WERI-Rb-1 (cell line): Measurements from ENCODE around the gene VSTM1.
A peak's percentile ranks its signal among the peaks of the same experiment; 100 is the strongest.
"Not testable (repeated sequence)": the region's sequence is repeated elsewhere in the genome, so short reads cannot be mapped to it uniquely, and the experiment has no call there.

Source experiments
- DNase-seq: peaks from one replicate; pipeline ENCODE4 v3.0.0-alpha.2; 2020
- H3K27ac ChIP-seq: fragments of 250-450 bp; sonication (Bioruptor Pico); 2 replicates; pipeline ENCODE4 v1.5.1; 2020; ENCODE audit warnings: mild to moderate bottlenecking, moderate library complexity
- H3K27me3 ChIP-seq: fragments of 250-450 bp; sonication (Bioruptor Pico); 2 replicates; pipeline ENCODE4 v1.5.1; 2021; ENCODE audit warnings: mild to moderate bottlenecking, low read depth, moderate library complexity; ENCODE audit not compliant: insufficient read depth, severe bottlenecking
- H3K36me3 ChIP-seq: fragments of 250-450 bp; sonication (Bioruptor Pico); 2 replicates; pipeline ENCODE4 v1.5.1; 2020; ENCODE audit warnings: mild to moderate bottlenecking, moderate library complexity
- H3K4me3 ChIP-seq: 2 replicates; pipeline ENCODE4 v1.5.1; 2011; ENCODE audit warnings: low read depth, mild to moderate bottlenecking, control low read depth, low read length
- H3K9me3 ChIP-seq: fragments of 250-450 bp; sonication (Bioruptor Pico); 2 replicates; pipeline ENCODE4 v1.5.1; 2021; ENCODE audit warnings: mild to moderate bottlenecking, moderate library complexity; ENCODE audit not compliant: severe bottlenecking
- TF ChIP-seq, protein P1 (sequence below): IDR thresholded peaks from 2 replicates; pipeline ENCODE4 v1.5.1; 2011; ENCODE audit warnings: low read depth, mild to moderate bottlenecking, control low read depth, inconsistent platforms, low read length

VSTM1 gene

DNA sequence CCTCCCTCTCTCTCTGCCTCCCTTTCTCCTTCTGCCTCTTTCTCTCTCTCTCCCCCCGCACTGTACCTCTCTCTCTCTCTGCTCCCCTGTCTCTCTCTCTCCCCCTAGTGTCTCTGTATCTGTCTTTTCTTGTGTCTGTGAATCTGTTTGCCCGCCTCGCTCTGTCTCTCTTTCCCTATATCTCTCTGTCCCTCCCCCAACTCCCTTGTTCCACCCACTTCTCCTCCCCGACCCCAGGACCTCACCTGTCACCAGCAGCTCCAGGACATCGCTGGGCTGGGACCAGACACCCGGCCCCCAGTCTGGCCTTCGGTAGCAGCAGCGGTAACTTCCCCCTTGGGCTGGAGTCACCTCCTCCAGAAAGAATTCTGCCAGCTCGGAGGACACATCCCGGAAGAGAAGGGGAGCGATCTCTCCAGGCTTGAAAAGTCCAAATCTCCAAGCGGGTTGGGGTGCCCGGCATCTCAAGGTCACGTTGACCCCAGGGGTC, 33.0 kb upstream of the VSTM1 start:
- Histone ChIP-seq H3K36me3 (no peaks in the 10 kb centered on the region), H3K4me3 (no peak overlapping the region; the same call in 1 of the 2 replicates), H3K27ac (no peak overlapping the region), H3K27me3 (peaks cover 47% of the 10 kb centered on the region), H3K9me3 (peaks cover 3% of the 10 kb centered on the region)
- TF ChIP-seq, protein P1, sequence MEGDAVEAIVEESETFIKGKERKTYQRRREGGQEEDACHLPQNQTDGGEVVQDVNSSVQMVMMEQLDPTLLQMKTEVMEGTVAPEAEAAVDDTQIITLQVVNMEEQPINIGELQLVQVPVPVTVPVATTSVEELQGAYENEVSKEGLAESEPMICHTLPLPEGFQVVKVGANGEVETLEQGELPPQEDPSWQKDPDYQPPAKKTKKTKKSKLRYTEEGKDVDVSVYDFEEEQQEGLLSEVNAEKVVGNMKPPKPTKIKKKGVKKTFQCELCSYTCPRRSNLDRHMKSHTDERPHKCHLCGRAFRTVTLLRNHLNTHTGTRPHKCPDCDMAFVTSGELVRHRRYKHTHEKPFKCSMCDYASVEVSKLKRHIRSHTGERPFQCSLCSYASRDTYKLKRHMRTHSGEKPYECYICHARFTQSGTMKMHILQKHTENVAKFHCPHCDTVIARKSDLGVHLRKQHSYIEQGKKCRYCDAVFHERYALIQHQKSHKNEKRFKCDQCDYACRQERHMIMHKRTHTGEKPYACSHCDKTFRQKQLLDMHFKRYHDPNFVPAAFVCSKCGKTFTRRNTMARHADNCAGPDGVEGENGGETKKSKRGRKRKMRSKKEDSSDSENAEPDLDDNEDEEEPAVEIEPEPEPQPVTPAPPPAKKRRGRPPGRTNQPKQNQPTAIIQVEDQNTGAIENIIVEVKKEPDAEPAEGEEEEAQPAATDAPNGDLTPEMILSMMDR = no peak
- no peak for DNase-seq

DNA sequence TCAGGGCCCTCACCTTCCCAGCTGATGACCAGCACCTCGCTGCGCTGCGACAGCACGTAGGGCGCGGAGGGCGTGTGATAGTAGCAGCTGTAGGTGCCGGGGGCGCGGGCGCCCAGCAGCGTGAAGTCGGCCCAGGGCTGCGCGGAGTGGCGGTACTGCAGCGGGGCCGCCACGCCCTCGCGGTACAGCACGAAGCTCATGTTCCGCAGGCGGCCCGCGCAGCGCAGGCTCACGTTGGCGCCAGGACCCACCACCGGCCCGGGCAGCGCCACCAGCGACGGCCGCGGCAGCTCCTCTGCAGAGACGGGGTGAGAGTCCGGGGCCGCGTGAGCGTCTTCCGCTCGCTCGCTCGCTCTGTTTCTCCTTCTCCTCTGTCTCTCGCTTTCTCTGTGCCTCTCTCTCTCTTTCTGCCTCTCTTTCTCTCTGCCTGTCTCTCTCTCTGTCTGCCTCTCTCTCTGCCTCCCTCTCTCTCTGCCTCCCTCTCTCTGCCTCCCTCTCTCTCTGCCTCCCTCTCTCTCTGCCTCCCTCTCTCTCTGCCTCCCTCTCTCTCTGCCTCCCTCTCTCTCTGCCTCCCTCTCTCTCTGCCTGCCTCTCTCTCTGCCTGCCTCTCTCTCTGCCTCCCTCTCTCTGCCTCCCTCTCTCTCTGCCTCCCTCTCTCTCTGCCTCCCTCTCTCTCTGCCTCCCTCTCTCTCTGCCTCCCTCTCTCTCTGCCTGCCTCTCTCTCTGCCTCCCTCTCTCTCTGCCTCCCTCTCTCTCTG, 32.3 kb upstream of the VSTM1 start:
- DNase-seq = peak; percentile 34
- H3K27me3 ChIP-seq = peaks cover 49% of the 10 kb centered on the region
- not testable (repeated sequence) for H3K9me3 ChIP-seq, H3K27ac ChIP-seq, H3K36me3 ChIP-seq
- H3K4me3 ChIP-seq = peak overlapping the region; percentile 12; the same call in 1 of the 2 replicates

DNA sequence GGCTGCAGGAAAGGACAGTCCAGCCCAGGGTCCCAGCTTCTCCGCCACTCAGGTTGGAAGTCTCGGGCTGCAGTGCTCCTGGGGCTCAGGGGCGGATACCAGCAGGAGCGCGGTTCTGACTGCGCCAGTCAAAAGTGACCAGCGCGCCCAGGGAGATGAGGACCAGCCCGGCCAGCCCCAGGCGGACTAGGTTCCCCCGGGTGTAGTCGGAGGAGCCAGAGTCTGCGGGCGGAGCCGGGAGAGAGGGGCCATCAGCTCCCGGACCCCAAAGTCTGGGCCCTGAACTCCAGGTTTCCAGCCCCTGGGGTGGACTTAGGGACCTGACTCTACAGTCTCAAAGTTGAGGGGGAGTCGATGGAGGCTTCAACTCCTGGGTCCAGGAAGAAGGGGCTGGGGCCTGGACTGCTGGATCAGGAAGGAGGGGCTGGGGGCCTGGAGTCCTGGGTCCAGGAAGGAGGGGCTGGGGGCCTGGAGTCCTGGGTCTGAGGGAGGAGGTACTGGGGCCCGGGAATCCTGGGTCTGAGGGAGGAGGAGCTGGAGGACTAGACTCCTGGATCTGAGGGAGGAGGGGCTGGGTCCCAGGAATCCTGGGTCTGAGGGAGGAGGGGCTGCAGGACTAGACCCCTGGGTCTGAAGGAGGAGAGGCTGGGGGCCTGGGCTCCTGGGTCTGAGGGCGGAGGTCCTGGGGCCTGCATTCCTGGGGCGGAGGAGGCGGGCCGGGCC, 31.6 kb upstream of the VSTM1 start:
- peak overlapping the region; percentile 12; the same call in 1 of the 2 replicates for H3K4me3 ChIP-seq
- H3K36me3 ChIP-seq = no peaks in the 10 kb centered on the region
- DNase-seq = no peak
- H3K27me3 ChIP-seq = peaks cover 52% of the 10 kb centered on the region
- H3K27ac ChIP-seq = no peak overlapping the region
- peaks cover 3% of the 10 kb centered on the region for H3K9me3 ChIP-seq
- TF ChIP-seq, protein P1 = no peak

DNA sequence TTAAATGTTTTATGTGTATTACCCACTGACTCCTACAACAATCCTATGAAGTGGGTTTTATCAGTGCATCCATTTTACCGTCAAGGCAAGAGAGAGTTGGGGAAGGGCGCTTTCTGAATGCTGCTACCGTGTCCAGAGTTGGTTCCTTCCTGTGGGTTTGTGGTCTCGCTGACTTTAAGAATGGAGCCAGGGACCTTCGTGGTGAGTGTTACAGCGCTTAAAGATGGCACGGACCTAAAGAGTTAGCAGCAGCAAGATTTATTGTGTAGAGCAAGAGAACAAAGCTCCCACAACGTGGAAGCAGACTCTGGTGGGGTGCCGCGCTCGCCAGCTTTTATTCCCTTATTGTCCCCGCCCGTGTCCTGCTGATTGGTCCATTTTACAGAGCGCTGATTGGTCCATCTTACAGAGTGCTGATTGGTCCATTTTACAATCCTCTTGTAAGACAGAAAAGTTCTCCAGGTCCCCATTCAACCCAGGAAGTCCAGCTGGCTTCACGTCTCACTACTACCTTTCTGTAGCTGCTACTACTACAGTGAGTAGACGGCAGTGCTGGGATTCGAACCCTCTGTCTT, 30.8 kb upstream of the VSTM1 start:
- H3K36me3 ChIP-seq = no peaks in the 10 kb centered on the region
- no peak overlapping the region for H3K27ac ChIP-seq
- DNase-seq = no peak
- peaks cover 3% of the 10 kb centered on the region for H3K9me3 ChIP-seq
- peaks cover 53% of the 10 kb centered on the region for H3K27me3 ChIP-seq
- TF ChIP-seq, protein P1 = no peak
- no peak overlapping the region for H3K4me3 ChIP-seq

- peaks cover 15% of the 10 kb centered on the region for H3K9me3 ChIP-seq
- TF ChIP-seq, protein P1 = no peak
- no peak overlapping the region for H3K27ac ChIP-seq
- peaks cover 61% of the 10 kb centered on the region for H3K27me3 ChIP-seq
- no peak overlapping the region for H3K4me3 ChIP-seq
- DNase-seq = no peak
- H3K36me3 ChIP-seq = no peaks in the 10 kb centered on the region
These were observed 20.7 kb upstream of the VSTM1 start for GRCh38 chr19:54084410-54084809.

GRCh38 chr19:54081032-54081431, 17.3 kb upstream of the VSTM1 start, which contains the start of gene TARM1:
TSS of gene TARM1 (minus strand) at chr19:54081365. CDS start at chr19:54081340, 25 bp downstream.
- Histone ChIP-seq H3K27ac (no peak within 1 kb of the TSS), H3K4me3 (no peak within 1 kb of the TSS), H3K36me3 (no peaks in the 10 kb centered on the region), H3K27me3 (peaks cover 61% of the 10 kb centered on the region), H3K9me3 (peaks cover 15% of the 10 kb centered on the region)
- DNase-seq = no peak
- TF ChIP-seq, protein P1 = no peak
